GM18951 (cell line): Measurements from ENCODE around the gene ZNF316.
"Not testable (repeated sequence)": the region's sequence is repeated elsewhere in the genome, so short reads cannot be mapped to it uniquely, and the experiment has no call there.

Source experiments
- POLR2A ChIP-seq: IDR thresholded peaks from 4 replicates; pipeline ENCODE4 v1.6.1; 2011; ENCODE audit warnings: mild to moderate bottlenecking; ENCODE audit not compliant: insufficient read length, insufficient read depth; ENCODE audit errors: extremely low read depth
- in situ Hi-C: fragments of 300-500 bp; cut with MboI; formaldehyde crosslinking; loops from one replicate; pipeline ENCODE4 v1.12.0; 2022; ENCODE audit warnings: low sequenced_read_pairs, mixed read lengths, inconsistent platforms; ENCODE audit not compliant: unreplicated experiment

Gene ZNF316

GRCh38 chr7:6654842-6655610 is 17.9 kb downstream of the ZNF316 start:
- no peak for TF ChIP-seq POLR2A
- in situ Hi-C loops, result no loop called here

- in situ Hi-C loops, result no loop called here
- TF ChIP-seq POLR2A, result no peak
Observed at GRCh38 chr7:6655636-6656385, 18.7 kb downstream of the ZNF316 start.

GRCh38 chr7:6656413-6656812 is 19.3 kb downstream of the ZNF316 start:
- no peak for TF ChIP-seq POLR2A
- in situ Hi-C loops, result no loop called here

GRCh38 chr7:6658618-6659345 is 21.7 kb downstream of the ZNF316 start:
- TF ChIP-seq POLR2A, result no peak
- in situ Hi-C loops, result no loop called here

- in situ Hi-C loops, result not testable (repeated sequence)
Observed at GRCh38 chr7:6670851-6671250, 33.7 kb downstream of the ZNF316 start.

GRCh38 chr7:6675807-6676405 is 38.8 kb downstream of the ZNF316 start:
- in situ Hi-C loops, result no loop called here

GRCh38 chr7:6680146-6680545 is 43.0 kb downstream of the ZNF316 start:
- in situ Hi-C loops, result no loop called here
- TF ChIP-seq POLR2A, result no peak

More at GRCh38 chr7:6675807-6676405, 38.8 kb downstream of the ZNF316 start:
- TF ChIP-seq POLR2A, result no peak

- TF ChIP-seq POLR2A, result no peak
- in situ Hi-C loops, result no loop called here
Observed at GRCh38 chr7:6691103-6691502, 54.0 kb downstream of the ZNF316 start.

GRCh38 chr7:6691609-6692106 is 54.5 kb downstream of the ZNF316 start:
- in situ Hi-C loops, result no loop called here
- TF ChIP-seq POLR2A, result no peak

- in situ Hi-C loops, result loop anchor here (25.0 kb wide), 1 partner anchor 137 kb away; the partner anchor contains the start of gene CCZ1B
- TF ChIP-seq POLR2A, result no peak
Observed at GRCh38 chr7:6700793-6701192, 63.7 kb downstream of the ZNF316 start.

- no peak for TF ChIP-seq POLR2A
- in situ Hi-C loops, result loop anchor here (25.0 kb wide), 1 partner anchor 135 kb away; the partner anchor contains the start of gene CCZ1B
Observed at GRCh38 chr7:6701860-6702259, 64.7 kb downstream of the ZNF316 start.
